Mesendoderm (in vitro differentiated cells): ENCODE data around the gene SV2C.

Source experiments
- DNase-seq: peaks from one replicate; pipeline ENCODE4 v3.0.0; 2013
- H2AK5ac ChIP-seq: 2 replicates; pipeline ENCODE4 v1.6.1; 2013; ENCODE audit warnings: low read length, inconsistent platforms
- H2BK120ac ChIP-seq: 2 replicates; pipeline ENCODE4 v1.6.1; 2013; ENCODE audit warnings: low read depth, mild to moderate bottlenecking, low read length, moderate library complexity, mixed read lengths
- H2BK15ac ChIP-seq: replicated peaks from 2 replicates; pipeline ENCODE4 v1.6.1; 2013; ENCODE audit warnings: low read depth, mild to moderate bottlenecking, moderate library complexity
- H2BK5ac ChIP-seq: 2 replicates; pipeline ENCODE4 v1.6.1; 2013; ENCODE audit warnings: low read length, inconsistent platforms
- H3K18ac ChIP-seq: 2 replicates; pipeline ENCODE4 v1.6.1; 2013; ENCODE audit warnings: mild to moderate bottlenecking, low read length, mixed read lengths
- H3K23ac ChIP-seq: one replicate; pipeline ENCODE4 v1.6.1; 2013; ENCODE audit warnings: low read length
- H3K27ac ChIP-seq: 2 replicates; pipeline ENCODE4 v1.5.1; 2013; ENCODE audit warnings: low read depth, mild to moderate bottlenecking, inconsistent platforms, low read length, moderate library complexity
- H3K27me3 ChIP-seq: 2 replicates; pipeline ENCODE4 v1.6.1; 2013; ENCODE audit warnings: low read length, control low read depth, mild to moderate bottlenecking, inconsistent platforms; ENCODE audit not compliant: insufficient read depth, poor library complexity
- H3K36me3 ChIP-seq: 2 replicates; pipeline ENCODE4 v1.6.1; 2013; ENCODE audit warnings: low read length, inconsistent platforms; ENCODE audit not compliant: control insufficient read depth, insufficient read depth
- H3K4ac ChIP-seq: one replicate; pipeline ENCODE4 v1.6.1; 2013; ENCODE audit warnings: low read depth, mild to moderate bottlenecking, low read length, moderate library complexity
- H3K4me1 ChIP-seq: 2 replicates; pipeline ENCODE4 v1.6.1; 2013; ENCODE audit warnings: low read depth, low read length, inconsistent platforms; ENCODE audit not compliant: control insufficient read depth
- H3K4me2 ChIP-seq: 2 replicates; pipeline ENCODE4 v1.6.1; 2013; ENCODE audit warnings: low read length
- H3K4me3 ChIP-seq: 2 replicates; pipeline ENCODE4 v1.5.1; 2013; ENCODE audit warnings: mild to moderate bottlenecking, low read length
- H3K56ac ChIP-seq: one replicate; pipeline ENCODE4 v1.6.1; 2013; ENCODE audit warnings: low read length
- H3K79me1 ChIP-seq: 2 replicates; pipeline ENCODE4 v1.6.1; 2013; ENCODE audit warnings: low read length, inconsistent platforms
- H3K79me2 ChIP-seq: 2 replicates; pipeline ENCODE4 v1.6.1; 2013; ENCODE audit warnings: mild to moderate bottlenecking, low read length; ENCODE audit not compliant: control insufficient read depth, insufficient read depth
- H3K9ac ChIP-seq: 2 replicates; pipeline ENCODE4 v1.6.1; 2013; ENCODE audit warnings: low read length, inconsistent platforms
- H4K5ac ChIP-seq: one replicate; pipeline ENCODE4 v1.6.1; 2013; ENCODE audit warnings: low read length
- H4K8ac ChIP-seq: one replicate; pipeline ENCODE4 v1.6.1; 2013; ENCODE audit warnings: low read depth, mild to moderate bottlenecking, control low read depth, low read length, moderate library complexity
- WGBS: extraction: QIAGEN DNeasy Blood & Tissue Kit; methylation state at CpG from one replicate; pipeline ENCODE4 v1.1.7; 2013; ENCODE audit warnings: low lambda C conversion rate, missing lambda C conversion rate; ENCODE audit not compliant: insufficient coverage; ENCODE audit errors: extremely low coverage; 5-methylcytosine and 5-hydroxymethylcytosine counted together

Gene SV2C

DNA sequence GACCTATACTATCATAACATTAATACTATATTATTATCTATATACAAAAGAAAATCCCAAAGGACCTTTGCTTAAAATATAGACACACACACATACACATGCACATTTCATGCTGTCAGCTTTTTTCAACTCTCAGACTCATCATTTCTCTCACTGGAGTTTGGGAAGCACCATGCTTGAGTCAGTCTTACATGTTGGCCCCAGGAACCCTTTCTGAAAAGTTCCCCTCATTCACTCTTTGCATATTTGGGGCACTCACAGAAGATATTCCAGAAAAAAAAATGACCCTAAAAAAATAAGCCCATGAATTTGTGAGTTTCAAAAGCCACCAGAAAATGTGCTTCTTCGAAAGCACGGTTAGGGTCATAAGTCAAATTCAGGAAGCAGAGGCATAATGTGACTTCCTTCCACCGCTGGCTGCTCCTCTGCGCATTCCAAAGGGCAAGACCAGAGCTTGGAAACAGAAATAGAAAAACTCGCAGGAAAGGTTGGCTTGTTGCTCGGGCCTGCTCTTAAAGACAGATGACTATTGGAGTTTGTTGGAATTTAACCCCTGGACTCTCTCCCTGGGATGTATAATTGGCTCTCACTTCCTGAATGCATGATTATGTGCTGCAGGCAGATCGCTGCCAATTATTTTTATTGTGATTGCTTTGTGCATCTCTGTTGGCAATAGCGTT, 190.2 kb downstream of the SV2C start:
- no peak overlapping the region for H2BK15ac ChIP-seq
- no peak overlapping the region for H3K27ac ChIP-seq
- no peak for DNase-seq

DNA sequence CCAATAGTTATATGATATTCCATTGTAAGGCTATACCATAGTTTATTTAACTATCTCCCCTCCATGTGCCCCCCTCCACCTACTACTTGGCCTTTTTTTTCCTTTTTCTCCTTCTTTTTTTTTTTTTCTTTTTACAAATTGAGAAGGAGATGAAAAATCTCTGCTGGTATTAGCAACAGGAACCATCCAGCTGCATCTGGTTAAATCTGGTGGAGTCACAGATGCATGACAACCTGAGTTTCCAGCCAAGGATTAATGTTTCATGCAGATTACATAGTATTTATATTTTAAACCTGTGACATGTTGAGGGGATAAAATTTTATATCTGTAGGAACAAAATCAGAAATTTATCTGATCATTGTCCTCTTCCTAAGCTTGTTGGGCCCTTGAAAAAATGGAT, 191.4 kb downstream of the SV2C start:
- H2BK5ac ChIP-seq, result no peak overlapping the region
- no peaks in the 10 kb centered on the region for H3K4me1 ChIP-seq
- no peak overlapping the region for H3K18ac ChIP-seq
- no peaks in the 10 kb centered on the region for H3K79me1 ChIP-seq
- H3K4me2 ChIP-seq, result no peak overlapping the region
- no peaks in the 10 kb centered on the region for H3K79me2 ChIP-seq
- H3K4ac ChIP-seq, result no peak overlapping the region
- no peak overlapping the region for H3K9ac ChIP-seq
- H2AK5ac ChIP-seq, result no peak overlapping the region
- no peaks in the 10 kb centered on the region for H3K27me3 ChIP-seq
- DNase-seq, result no peak
- H3K56ac ChIP-seq, result no peak overlapping the region
- no peak overlapping the region for H3K27ac ChIP-seq
- no peak overlapping the region for H2BK15ac ChIP-seq
- no peak overlapping the region for H3K23ac ChIP-seq
- no peak overlapping the region for H3K4me3 ChIP-seq
- no peak overlapping the region for H2BK120ac ChIP-seq
- H4K5ac ChIP-seq, result no peak overlapping the region
- H4K8ac ChIP-seq, result no peak overlapping the region
- H3K36me3 ChIP-seq, result no peaks in the 10 kb centered on the region

More for the DNA sequence above, 190.2 kb downstream of the SV2C start:
- Histone ChIP-seq H4K5ac (no peak overlapping the region), H3K27me3 (no peaks in the 10 kb centered on the region), H3K23ac (no peak overlapping the region), H3K4me3 (no peak overlapping the region), H2AK5ac (no peak overlapping the region), H3K36me3 (no peaks in the 10 kb centered on the region), H4K8ac (no peak overlapping the region), H3K56ac (no peak overlapping the region), H3K4me2 (no peak overlapping the region), H3K4me1 (no peaks in the 10 kb centered on the region), H3K9ac (no peak overlapping the region), H2BK120ac (no peak overlapping the region), H2BK5ac (no peak overlapping the region), H3K79me2 (no peaks in the 10 kb centered on the region), H3K79me1 (no peaks in the 10 kb centered on the region), H3K18ac (no peak overlapping the region), H3K4ac (no peak overlapping the region)
- WGBS, result no CpG with 5 or more reads among the region's 8 CpGs

DNA sequence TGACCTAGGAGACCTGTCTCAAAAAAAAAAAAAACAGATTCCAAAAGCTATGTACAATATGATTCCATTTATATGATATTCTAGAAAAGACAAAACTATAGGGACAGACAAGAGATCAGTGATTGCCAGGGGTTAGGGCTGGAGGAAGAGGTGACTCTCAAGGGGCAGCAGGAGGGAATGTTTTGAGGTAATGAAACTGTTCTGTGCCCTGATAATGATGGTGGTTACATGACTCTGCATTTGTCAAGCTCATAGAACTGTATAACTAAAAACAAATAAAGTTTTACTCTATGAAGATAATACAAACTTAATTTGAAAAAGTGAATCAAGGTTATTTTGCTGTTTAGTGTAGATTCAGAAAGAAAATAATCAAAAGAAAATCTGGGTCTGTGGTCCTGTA, 194.6 kb downstream of the SV2C start:
- Histone ChIP-seq H2BK15ac (no peak overlapping the region), H3K4me3 (no peak overlapping the region), H3K4me2 (no peak overlapping the region), H3K27me3 (no peaks in the 10 kb centered on the region), H3K79me2 (no peaks in the 10 kb centered on the region), H3K23ac (no peak overlapping the region), H4K5ac (no peak overlapping the region), H3K18ac (no peak overlapping the region), H3K27ac (no peak overlapping the region), H3K4me1 (no peaks in the 10 kb centered on the region), H2AK5ac (no peak overlapping the region), H3K9ac (no peak overlapping the region), H3K79me1 (no peaks in the 10 kb centered on the region), H3K4ac (no peak overlapping the region), H2BK5ac (no peak overlapping the region), H4K8ac (no peak overlapping the region), H3K56ac (no peak overlapping the region), H2BK120ac (no peak overlapping the region), H3K36me3 (no peaks in the 10 kb centered on the region)
- DNase-seq, result no peak

DNA sequence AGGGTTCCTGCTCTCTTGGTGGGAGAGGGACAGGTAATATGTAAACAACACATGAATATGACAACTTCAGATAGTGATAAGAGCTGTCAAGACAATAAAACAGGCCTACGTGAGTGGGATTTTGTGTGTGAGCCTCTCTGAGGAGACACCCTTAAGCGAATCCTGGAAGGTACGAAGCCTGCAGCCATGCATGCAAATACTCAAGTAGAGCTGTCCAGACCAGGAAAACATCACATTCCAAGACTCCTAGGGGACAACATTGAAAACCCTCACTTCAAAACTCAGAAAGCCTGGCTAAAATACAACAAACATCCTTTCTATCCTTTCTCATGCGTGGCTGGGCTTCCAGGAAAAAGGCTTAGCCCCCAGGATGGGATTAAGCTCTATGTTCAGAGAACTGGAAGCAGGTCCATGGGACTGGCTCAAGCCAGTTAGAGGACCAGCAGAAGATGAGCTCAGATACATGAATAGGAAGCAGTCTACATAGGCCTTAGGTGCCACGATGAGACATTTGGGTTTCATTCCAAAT, 195.1 kb downstream of the SV2C start:
- Histone ChIP-seq H3K4me2 (no peak overlapping the region), H2BK120ac (no peak overlapping the region), H3K23ac (no peak overlapping the region), H2AK5ac (no peak overlapping the region), H3K27ac (no peak overlapping the region), H2BK5ac (no peak overlapping the region), H3K79me1 (no peaks in the 10 kb centered on the region), H3K4ac (no peak overlapping the region), H3K9ac (no peak overlapping the region), H3K36me3 (no peaks in the 10 kb centered on the region), H4K5ac (no peak overlapping the region), H3K18ac (no peak overlapping the region), H2BK15ac (no peak overlapping the region), H4K8ac (no peak overlapping the region), H3K56ac (no peak overlapping the region), H3K27me3 (no peaks in the 10 kb centered on the region), H3K4me3 (no peak overlapping the region), H3K4me1 (no peaks in the 10 kb centered on the region), H3K79me2 (no peaks in the 10 kb centered on the region)
- no peak for DNase-seq
- WGBS, result no CpG with 5 or more reads among the region's 5 CpGs

DNA sequence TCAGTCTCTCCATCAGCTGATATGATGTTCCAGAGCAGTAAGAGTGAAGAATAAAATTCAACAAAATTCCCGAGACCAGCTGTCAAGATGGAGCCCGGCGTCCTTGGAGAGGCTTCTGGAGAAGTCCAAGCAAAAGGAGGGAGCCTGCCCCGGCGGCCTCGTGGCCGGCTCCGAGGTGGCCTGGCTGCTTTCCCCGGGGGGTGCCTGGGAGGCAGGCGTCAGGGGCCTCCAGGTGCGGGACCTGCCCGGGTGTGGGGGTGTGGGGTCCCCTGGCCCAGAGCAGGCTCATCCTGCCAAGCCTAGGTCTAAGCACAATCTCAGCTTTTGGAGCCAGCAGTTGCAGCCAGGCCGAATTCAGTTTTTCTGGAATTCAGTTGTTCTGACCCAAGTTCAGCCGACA, 197.3 kb downstream of the SV2C start:
- H3K79me2 ChIP-seq, result no peaks in the 10 kb centered on the region
- H3K56ac ChIP-seq, result no peak overlapping the region
- H2BK15ac ChIP-seq, result no peak overlapping the region
- no peak overlapping the region for H2AK5ac ChIP-seq
- H4K5ac ChIP-seq, result no peak overlapping the region
- no peak for DNase-seq
- no CpG with 5 or more reads among the region's 14 CpGs for WGBS
- H3K27me3 ChIP-seq, result no peaks in the 10 kb centered on the region
- H3K18ac ChIP-seq, result no peak overlapping the region
- no peak overlapping the region for H3K23ac ChIP-seq
- no peak overlapping the region for H2BK120ac ChIP-seq
- H3K9ac ChIP-seq, result no peak overlapping the region
- H3K4me3 ChIP-seq, result no peak overlapping the region
- no peaks in the 10 kb centered on the region for H3K79me1 ChIP-seq
- H4K8ac ChIP-seq, result no peak overlapping the region
- no peak overlapping the region for H3K4me2 ChIP-seq
- no peaks in the 10 kb centered on the region for H3K36me3 ChIP-seq
- no peaks in the 10 kb centered on the region for H3K4me1 ChIP-seq
- H3K27ac ChIP-seq, result no peak overlapping the region
- no peak overlapping the region for H3K4ac ChIP-seq
- no peak overlapping the region for H2BK5ac ChIP-seq

DNA sequence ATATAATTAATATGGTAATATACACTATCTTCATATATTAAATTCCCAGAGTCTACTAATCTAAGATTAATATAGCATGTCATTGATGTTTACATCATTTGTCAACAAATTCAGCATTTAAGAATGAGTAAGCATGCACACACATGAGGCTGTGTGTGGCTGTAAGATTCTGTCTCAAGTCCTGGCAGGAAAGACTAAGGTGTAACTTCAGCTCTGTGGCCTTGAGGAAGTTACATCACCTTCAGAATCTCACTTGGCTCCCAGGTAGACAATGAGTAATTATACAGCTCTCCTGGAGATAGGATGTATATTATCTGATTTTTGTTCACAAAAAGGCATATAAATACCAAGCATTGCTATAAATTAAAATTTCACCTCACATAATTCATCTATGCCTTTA, 200.5 kb downstream of the SV2C start:
- Histone ChIP-seq H3K27me3 (no peaks in the 10 kb centered on the region), H4K8ac (no peak overlapping the region), H3K36me3 (no peaks in the 10 kb centered on the region), H2BK120ac (no peak overlapping the region), H3K79me2 (no peaks in the 10 kb centered on the region), H3K79me1 (no peaks in the 10 kb centered on the region), H3K4ac (no peak overlapping the region), H3K4me2 (no peak overlapping the region), H3K23ac (no peak overlapping the region), H4K5ac (no peak overlapping the region), H2BK15ac (no peak overlapping the region), H2BK5ac (no peak overlapping the region), H3K4me3 (no peak overlapping the region), H3K9ac (no peak overlapping the region), H2AK5ac (no peak overlapping the region), H3K18ac (no peak overlapping the region), H3K56ac (no peak overlapping the region), H3K27ac (no peak overlapping the region), H3K4me1 (no peaks in the 10 kb centered on the region)
- peak; percentile 21 for DNase-seq
